ENCODE results near the gene ASB18.

ASB18 gene

DNA sequence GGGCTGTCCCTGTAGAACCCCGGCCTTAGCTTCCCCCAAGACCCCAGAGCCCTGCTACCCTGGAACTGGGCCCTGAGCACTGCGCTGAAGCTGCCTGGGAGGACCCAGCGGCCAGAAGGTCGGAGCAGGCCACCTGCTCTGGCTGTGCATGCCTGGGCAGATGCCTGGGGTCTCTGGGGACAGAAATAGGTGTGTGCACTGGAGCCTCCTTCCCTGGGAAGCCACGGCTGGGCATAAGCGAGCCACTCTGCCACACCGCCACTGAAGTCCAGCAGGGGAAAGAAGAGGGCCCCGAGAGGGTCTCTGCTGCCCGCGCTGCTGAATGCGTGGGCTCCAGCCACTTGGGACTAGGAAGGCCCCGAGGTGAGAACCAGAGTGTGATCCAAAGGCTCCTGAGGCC, 102.7 kb downstream of the ASB18 start:
- DNase-seq: no peak

DNA sequence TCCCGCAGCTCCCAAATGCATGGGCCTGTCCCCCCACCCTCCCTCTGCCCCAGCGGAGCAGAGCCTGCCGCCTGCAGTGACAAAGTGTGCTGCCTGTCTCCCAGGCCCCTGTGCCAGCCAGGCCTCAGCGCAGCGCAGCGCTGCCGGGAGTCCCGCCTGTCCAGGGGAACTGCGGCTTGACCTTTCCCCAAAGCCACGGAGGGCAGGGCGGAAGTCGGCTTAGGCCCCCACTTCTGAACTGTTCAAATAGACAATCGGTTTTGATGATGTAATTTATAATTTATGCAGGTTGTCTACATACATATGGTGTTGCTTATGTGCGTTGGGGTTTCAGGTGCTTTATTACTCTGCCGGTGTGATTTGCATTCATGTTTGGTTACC, 103.1 kb downstream of the ASB18 start:
- DNase-seq: no peak

DNA sequence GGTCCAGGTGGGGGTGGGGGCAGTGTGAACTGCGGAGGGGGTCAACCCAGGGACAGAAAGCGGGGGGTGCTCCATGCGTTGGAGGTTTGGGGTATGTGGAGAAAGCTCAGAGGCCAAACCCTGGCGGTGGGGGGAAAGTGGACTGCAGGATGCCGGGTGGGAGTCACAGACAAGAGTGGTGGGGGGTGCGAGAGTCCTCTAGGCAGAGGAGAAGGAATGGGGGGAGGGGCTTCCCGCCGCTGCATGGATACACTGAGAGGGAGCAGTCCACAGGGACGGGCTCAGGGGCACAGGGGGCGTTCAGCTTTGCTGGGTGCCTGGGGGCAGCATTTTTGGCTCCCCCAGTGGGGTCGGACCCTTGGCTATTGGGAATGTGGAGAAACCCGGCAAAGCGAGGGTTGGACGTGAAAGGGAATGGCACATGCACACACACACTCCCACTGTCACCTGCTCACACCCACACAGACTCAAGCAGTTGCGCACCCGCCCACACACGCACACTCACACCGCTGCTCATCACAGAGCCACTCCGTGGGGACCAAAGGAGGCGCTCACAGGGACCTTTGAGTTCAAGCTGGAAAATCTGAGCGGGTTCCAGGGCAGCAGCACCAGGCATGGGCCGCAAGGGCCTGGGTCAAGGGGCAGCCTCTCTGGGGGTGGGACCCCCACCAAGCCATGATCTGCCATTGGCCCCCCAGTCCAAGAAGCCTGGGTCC, 103.7 kb downstream of the ASB18 start:
- no peak for DNase-seq

DNA sequence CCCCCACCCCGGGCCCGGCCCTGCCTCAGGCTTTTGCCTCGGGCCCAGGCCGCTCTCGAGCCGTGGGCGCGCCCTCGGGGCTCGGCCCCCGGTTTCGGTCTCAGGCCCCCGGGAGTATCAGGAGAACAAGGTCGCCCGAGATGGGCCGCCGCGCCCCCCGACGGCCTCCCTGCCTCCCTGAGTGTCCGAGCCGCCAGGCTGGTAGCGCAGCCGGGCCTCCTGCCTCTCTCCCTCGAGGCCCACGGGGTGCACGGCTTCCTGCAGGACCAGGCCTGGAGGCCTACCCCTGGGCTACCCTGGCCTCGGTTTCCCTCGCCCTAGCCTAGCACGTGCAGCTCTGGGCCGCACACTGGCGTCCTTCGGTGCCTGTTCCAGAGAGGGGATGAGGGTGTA, 104.4 kb downstream of the ASB18 start:
- DNase-seq: no peak

DNA sequence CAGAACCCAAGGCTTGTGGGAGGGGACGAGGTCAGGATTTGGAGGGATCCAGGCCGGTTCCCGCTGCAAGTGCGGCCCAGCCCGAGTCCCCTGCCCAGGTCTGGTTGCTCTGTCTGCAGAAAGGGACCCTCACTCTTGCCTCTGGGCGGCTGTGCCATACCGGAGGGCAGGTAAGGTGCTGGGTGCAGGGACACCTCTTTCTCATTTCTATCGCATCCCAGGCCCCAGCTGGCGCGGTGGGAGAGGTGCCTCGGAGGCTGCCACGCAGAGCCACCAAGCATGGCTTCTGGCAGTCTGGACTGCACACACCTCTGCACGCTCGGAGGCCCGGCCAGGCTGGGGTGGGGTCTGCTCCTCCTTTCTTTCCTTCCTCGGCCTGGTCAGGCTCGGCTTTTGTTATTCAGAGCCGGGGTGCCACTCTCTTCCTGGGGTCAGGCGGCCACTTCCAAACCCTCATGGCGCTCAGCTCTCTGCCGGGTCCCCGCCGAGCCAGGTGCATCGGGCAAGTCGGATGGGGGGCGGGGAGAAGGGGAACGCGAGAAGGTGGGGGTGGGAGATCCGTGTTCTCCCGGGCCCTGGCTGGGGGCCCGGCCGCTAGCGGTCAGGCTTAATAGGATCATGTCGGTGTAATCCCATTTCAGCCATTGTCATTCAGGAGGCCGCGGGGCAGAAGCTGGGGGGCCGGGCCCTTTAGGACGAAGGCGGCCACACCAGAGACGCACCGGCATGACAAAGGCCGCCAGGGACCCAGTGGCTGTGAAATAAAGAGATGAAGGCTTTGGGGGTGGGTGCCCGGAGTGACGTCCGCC, 105.0 kb downstream of the ASB18 start:
- no peak for DNase-seq

DNA sequence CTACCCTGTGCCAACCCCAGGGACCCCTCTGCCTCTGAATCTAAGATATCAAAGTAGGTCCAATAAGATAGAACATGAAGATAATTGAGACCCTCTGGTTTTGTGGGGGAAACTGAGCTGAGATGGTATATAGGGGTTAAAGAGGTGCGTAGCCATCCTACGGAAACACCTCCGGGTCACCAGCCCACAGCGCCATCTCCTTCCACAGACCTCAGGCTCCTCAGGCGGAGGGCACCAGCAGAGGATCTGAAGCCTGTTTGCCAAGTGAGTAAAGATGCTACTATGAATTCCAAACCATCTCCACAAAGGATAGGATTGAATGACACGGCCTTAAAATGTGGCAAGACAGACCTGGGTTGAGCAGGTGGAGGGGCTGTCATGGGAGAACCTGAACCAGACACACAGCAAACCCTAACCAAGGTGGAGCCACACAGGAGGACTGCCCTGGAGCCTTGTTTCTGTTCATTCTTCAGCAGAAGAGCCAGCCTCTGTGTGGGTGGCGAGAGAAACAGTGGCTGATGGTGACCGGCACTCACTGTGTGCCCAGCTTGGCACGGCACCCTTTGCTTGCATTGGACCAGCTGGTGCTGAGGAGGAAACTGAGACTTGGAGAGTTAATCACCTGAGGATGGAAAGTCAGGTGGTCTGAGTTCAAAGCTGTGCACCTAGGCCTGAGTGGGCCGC, 106.2 kb downstream of the ASB18 start:
- DNase-seq: no peak

DNA sequence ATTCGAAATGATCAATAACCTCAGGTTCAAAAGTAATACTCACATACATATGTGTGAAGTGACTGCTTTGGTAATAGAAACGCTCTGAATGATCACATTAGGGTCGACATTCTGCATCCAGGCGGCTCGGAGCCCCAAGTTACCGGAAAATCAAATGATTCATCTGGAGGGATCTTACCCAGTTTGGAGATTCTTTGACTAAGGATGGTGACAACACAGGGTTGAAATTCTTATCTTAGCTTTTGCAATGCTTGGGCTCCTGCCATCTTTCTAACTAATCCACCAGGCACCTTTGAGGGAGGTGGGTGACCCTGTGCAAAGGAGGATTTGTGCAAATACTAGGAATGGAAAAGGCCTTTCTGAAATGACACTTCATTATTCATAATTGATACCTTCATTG, 106.8 kb downstream of the ASB18 start:
- DNase-seq: no peak

DNA sequence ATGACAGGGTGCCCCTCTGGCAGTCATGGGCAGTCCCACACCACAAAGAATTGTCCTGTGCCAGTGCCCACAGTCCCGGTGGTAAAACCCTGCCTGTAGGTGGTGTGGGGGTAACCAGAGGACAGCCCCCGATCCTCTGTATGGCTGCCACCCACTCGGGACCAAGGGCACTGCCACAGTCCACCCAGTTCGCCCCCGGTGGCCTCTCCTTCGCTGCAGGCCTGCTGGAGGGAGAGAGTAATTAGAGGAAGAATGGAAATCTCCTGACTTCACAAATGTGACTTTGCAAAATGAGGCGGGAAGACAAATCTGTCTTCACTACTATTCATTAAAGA, 107.4 kb downstream of the ASB18 start:
- DNase-seq: no peak

DNA sequence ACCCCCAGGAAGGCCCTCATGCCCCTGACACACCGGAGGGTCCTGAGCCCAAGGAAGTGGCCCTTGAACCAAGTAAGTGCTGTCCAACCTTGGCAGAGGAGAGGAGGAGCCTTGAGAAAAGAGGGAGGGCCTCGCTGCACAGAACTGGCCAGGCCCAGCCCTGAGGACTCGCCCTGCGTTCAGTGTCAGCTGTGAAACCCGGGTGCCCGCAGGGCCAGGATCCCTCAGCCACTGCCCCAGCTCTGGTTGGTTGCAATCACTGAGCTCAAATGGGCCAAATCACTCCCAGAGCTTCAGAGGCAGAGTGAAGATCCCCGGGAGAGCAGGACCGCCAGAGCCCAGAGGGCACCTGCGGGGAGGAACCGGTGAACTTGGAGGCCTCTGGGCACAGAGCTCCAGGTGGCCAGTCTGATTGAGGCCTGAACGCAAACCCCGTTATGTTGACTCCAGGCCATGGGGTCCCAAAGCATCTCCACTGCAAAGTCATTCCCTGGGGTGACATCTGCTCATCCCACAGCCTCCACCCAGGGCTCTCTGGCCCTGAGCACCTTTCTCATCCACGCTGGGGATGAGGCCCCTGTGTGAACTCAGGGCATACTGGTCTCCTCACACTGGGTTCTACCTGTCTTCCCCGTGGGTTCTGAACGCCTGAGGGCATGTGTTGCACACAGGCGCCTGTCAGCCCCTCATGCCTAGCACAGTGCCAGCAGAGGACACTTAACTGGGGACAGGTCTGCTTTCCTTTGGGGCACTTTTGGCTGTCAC, 107.9 kb downstream of the ASB18 start:
- no peak for DNase-seq

DNA sequence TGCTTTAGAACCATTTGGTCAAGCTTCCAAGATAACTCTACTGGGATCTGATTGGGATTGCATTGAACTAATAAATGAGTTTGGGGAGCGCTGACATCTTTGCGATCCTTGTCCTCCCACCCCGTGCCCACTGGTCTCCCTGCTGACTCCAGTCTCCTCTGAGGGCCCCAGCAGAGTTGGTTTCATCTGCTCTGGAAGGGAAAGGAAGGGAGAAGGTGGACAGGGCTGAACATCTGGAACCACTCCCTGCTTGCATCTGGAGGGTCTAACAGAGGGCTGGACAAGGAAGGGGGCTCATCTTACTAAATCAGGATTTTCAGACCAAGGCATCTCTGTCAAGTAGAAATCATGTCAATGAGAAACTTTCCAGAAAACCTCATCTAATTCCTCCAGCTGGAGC, 108.8 kb downstream of the ASB18 start:
- DNase-seq: no peak

DNA sequence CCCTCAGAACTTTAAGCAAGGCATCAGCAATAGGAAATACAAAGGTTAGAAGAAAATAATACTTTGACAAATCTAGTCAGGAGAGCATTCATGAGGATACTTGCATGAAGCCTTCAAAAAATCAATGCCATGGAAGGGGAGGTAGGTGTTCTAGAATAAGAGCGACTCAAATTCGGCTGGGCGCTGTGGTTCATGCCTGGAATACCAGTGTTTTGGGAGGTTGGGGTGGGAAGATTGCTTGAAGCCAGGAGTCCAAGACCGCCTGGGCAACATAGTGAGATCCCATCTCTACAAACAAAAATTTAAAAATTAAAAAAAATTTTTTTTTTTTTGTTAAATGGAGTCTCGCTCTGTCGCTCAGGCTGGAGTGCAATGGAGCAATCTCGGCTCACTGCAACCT, 117.8 kb downstream of the ASB18 start:
- no peak for DNase-seq

DNA sequence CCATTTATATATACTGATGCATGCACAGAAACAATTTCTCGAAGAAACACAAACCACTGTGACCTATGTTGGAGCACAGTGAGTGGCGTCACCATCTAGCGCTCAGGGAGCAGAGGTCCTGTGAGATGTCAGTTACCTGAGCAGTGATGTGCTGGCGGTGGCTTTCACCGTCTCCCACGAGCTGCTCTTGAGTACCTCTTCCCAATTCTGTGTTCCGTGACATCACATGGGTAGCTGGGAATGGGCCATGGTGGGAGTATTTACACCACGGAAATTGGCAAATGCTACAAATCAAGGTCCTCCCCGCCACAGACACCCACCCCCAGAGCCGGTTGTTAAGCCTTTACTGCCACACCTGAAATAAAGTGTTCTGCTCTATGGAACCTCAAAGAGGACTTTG, 120.4 kb downstream of the ASB18 start:
- DNase-seq: no peak

All from fibroblast of upper back skin (primary cell).